HepG2 (cell line): ENCODE data around the gene RRP12.

Experiments used
- GABPA ChIP-seq, 2 experiments: IDR thresholded peaks; 2 replicates each; pipeline ENCODE4 v1.6.1; 2011 to 2016; ENCODE audit warnings: low read depth in 2 of 2, low read length in 1 of 2, missing biosample characterization in 1 of 2, missing genetic modification characterization in 1 of 2
- ZNF674 ChIP-seq: sonication (generic); formaldehyde crosslinking; IDR thresholded peaks from 2 replicates; pipeline ENCODE4 v1.5.0; 2020; ENCODE audit warnings: low read depth, mild to moderate bottlenecking, missing genetic modification reagents

DNA sequence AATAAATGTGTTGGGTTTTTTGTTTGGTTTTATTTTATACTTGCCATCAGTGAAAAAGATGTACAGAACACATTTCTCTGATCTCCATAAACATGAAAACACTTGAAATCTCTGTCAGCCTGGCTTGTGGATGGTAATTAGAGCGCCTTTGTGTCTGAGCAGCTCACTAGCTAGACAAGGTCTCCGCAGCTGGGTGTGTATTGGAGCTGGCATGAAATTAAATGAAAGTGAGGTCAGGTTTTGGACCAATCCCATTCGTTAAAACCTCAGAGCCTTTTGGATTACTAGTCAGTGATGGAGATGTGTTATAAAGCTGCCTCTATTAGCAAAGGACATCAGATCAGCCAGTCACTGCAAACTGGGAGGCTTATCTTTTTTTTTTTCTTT, 79.3 kb downstream of the RRP12 start:
- TF ChIP-seq GABPA (IDR thresholded peaks at IDR 0.05; ENCODE audit: low read depth, low read length) (no peak), GABPA (CRISPR knock-in tag; IDR thresholded peaks at IDR 0.05; ENCODE audit: low read depth) (no peak), ZNF674 (CRISPR knock-in tag) (no peak)
